HepG2 (cell line): ENCODE data around the gene TTLL10. TPM values are rescaled to one million over a fixed set of nuclear protein-coding genes. Genes with fewer than 3 reads are reported as not detected.
A peak's percentile ranks its signal among the peaks of the same experiment; 100 is the strongest.

ENCODE experiments used
- ATAC-seq: fragments of 200-7000 bp; cut with Tn5 transposase; 3 replicates; pipeline ENCODE4 v1.9.1; 2020; ENCODE audit warnings: mild to moderate bottlenecking, moderate library complexity
- BruUV-seq: library from RNA; stranded (reverse); fragments of 400-500 nt; replicated peaks from 2 replicates; lab custom pipeline; 2021; lab: Mats Ljungman, UMichigan
- CTCF ChIA-PET: fragments of 300-600 bp; formaldehyde crosslinking; extraction: SDS; loops from one replicate; lab custom pipeline; 2021; ENCODE audit warnings: low total read pairs, inconsistent platforms, low intra/inter-chr PET ratio; lab: Yijun Ruan, JAX
- POLR2A ChIA-PET: fragments of 350-600 bp; sonication (Branson Sonifier 250); formaldehyde crosslinking; loops from one replicate; lab custom pipeline; 2020; ENCODE audit warnings: antibody characterized with exemption, inconsistent platforms; lab: Yijun Ruan, JAX
- DNase-seq: peaks from one replicate; pipeline ENCODE4 v3.0.0-alpha.2; 2015; ENCODE audit warnings: low spot score
- FAIRE-seq: peaks from 3 replicates; lab custom pipeline; 2011; peaks lifted over from hg19 to GRCh38; lab: Jason Lieb, UNC
- H2AFZ ChIP-seq: one replicate; pipeline ENCODE4 v1.6.1; 2011; ENCODE audit warnings: low read length, inconsistent platforms
- H3K27ac ChIP-seq: fragments of 300-600 bp; 3 replicates; pipeline ENCODE4 v1.8.0; 2011; ENCODE audit warnings: mixed run types, mild to moderate bottlenecking, mixed read lengths, low read length, inconsistent platforms; ENCODE audit not compliant: insufficient read depth; ENCODE audit errors: extremely low read length
- H3K27me3 ChIP-seq, 2 experiments: fragments of 200-600 bp in 1 of 2; 2 replicates in 1 of 2; 3 replicates in 1 of 2; pipeline versions ENCODE4 v1.6.0 to v1.8.0; 2011; ENCODE audit warnings: low read length in 2 of 2, mild to moderate bottlenecking in 2 of 2, moderate library complexity in 2 of 2, inconsistent platforms in 1 of 2; ENCODE audit not compliant: insufficient read depth in 2 of 2, control insufficient read depth in 1 of 2
- H3K36me3 ChIP-seq, 2 experiments: fragments of 200-600 bp in 1 of 2; replicated peaks in 1 of 2; 2 replicates in 1 of 2; 3 replicates in 1 of 2; pipeline versions ENCODE4 v1.5.1 to v1.8.0; 2011; ENCODE audit warnings: low read length in 2 of 2, inconsistent platforms in 1 of 2; ENCODE audit not compliant: insufficient read depth in 2 of 2, control insufficient read depth in 1 of 2
- H3K4me1 ChIP-seq: 2 replicates; pipeline ENCODE4 v1.5.1; 2012; ENCODE audit warnings: low read length, inconsistent platforms; ENCODE audit not compliant: insufficient read depth
- H3K4me2 ChIP-seq: 2 replicates; pipeline ENCODE4 v1.6.0; 2011; ENCODE audit warnings: low read depth, low read length, inconsistent platforms
- H3K4me3 ChIP-seq, 3 experiments: fragments of 200-600 bp in 1 of 3; sonication (generic), shearing (Covaris generic) in 1 of 3; replicated peaks in 1 of 3; 2 replicates each; pipeline ENCODE4 v1.5.1; 2011 to 2016; ENCODE audit warnings: low read length in 3 of 3, inconsistent platforms in 2 of 3, low read depth in 2 of 3, mild to moderate bottlenecking in 2 of 3, control low read depth in 1 of 3, mixed read lengths in 1 of 3; ENCODE audit not compliant: insufficient read depth in 1 of 3
- H3K79me2 ChIP-seq: one replicate; pipeline ENCODE4 v1.6.1; 2011; ENCODE audit warnings: low read length, inconsistent platforms; ENCODE audit not compliant: insufficient read depth
- H3K9ac ChIP-seq: 2 replicates; pipeline ENCODE4 v1.6.0; 2011; ENCODE audit warnings: mild to moderate bottlenecking, low read depth, low read length, inconsistent platforms; ENCODE audit not compliant: insufficient read depth
- H3K9me3 ChIP-seq: 2 replicates; pipeline ENCODE4 v1.5.1; 2012; ENCODE audit warnings: mild to moderate bottlenecking, low read length
- H4K20me1 ChIP-seq: 2 replicates; pipeline ENCODE4 v1.6.0; 2011; ENCODE audit warnings: inconsistent platforms, mild to moderate bottlenecking, low read length, moderate library complexity; ENCODE audit not compliant: insufficient read depth
- AGO2 ChIP-seq: fragments of 200-400 bp; formaldehyde crosslinking; optimal IDR thresholded peaks from 2 replicates; pipeline ENCODE3; 2017; ENCODE audit warnings: mild to moderate bottlenecking, low read depth, low read length, moderate library complexity
- HMG20B ChIP-seq: conservative IDR thresholded peaks from 2 replicates; pipeline ENCODE4 v1.6.1; 2016; ENCODE audit warnings: missing genetic modification reagents, missing compliant biosample characterization
- HNRNPL ChIP-seq: fragments of 200-400 bp; formaldehyde crosslinking; IDR thresholded peaks from 2 replicates; pipeline ENCODE4 v1.6.1; 2017; ENCODE audit warnings: mild to moderate bottlenecking, low read depth, low read length
- NAIF1 ChIP-seq: sonication (generic); formaldehyde crosslinking; IDR thresholded peaks from 2 replicates; pipeline ENCODE4 v1.5.0; 2020; ENCODE audit warnings: mild to moderate bottlenecking, missing genetic modification reagents, borderline replicate concordance
- ZBTB33 ChIP-seq: sonication (generic); formaldehyde crosslinking; IDR thresholded peaks from 2 replicates; pipeline ENCODE4 v1.4.0; 2020; ENCODE audit warnings: missing genetic modification reagents
- WGBS: methylation state at CpG from one replicate; pipeline ENCODE4 v1.1.6; 2017; ENCODE audit warnings: low lambda C conversion rate; 5-methylcytosine and 5-hydroxymethylcytosine counted together
- in situ Hi-C: cut with HindIII; loops from 2 replicates; pipeline ENCODE4 v1.10.0; 2017; ENCODE audit warnings: low pct_unique_long_range_greater_than_20kb; ENCODE audit not compliant: extremely low pct_ligation_motif_present
- intact Hi-C: fragments of 100-400 bp; cut with micrococcal nuclease; formaldehyde crosslinking; loops from one replicate; pipeline ENCODE4 v1.10.0; 2022; ENCODE audit not compliant: unreplicated experiment
- polyA plus RNA-seq, 8 experiments: library from polyadenylated mRNA; depleted of rRNA in 3 of 8; stranded (reverse) in 7 of 8; unstranded in 1 of 8; fragments of >200 nt; fragmentation: Illumina TruSeq in 4 of 8; extraction: Trizol in 4 of 8; gene quantifications; 2 replicates each; pipeline versions ENCODE4 v1.2.1 to v1.2.3, GENCODE V29; 2011 to 2016; ENCODE audit warnings: low read depth in 4 of 8, missing spikeins in 1 of 8, mixed read lengths in 1 of 8; ENCODE audit not compliant: insufficient read depth in 1 of 8
- total RNA-seq, 5 experiments: library from RNA; depleted of rRNA; stranded (reverse); fragments of >200 nt; fragmentation: Illumina TruSeq; extraction: Trizol; gene quantifications; 2 replicates each; pipeline ENCODE4 v1.2.3, GENCODE V29; 2016; ENCODE audit warnings: low read depth in 1 of 5
- TF ChIP-seq, protein P1 (sequence below): sonication (generic); formaldehyde crosslinking; IDR thresholded peaks from 2 replicates; pipeline ENCODE4 v1.8.0; 2023; ENCODE audit warnings: mild to moderate bottlenecking, missing genetic modification reagents

The TTLL10 gene
- total and polyA plus RNA-seq, 2 of the 13 experiments (the other 11 are each of a cell fraction or from before 2014, with no cell fraction given), result not detected

GRCh38 chr1:1229770-1230169 lies 56.1 kb downstream of the TTLL10 start:
- peaks cover 40% of the 10 kb centered on the region for H3K4me1 ChIP-seq
- peak overlapping the region; percentile 85; the same call in 1 of the 2 replicates for H3K4me2 ChIP-seq
- ChIA-PET POLR2A (interaction anchor here (1.1 to 2.7 kb wide), 2 partner anchors 99 to 105 kb away, joined by 3 to 25 read pairs; no protein-coding TSS in a partner anchor), CTCF (interaction anchor here (2.1 kb wide), 1 partner anchor 106 kb away, joined by 5 read pairs; no protein-coding TSS in a partner anchor)
- H3K9me3 ChIP-seq, result no peaks in the 10 kb centered on the region
- H3K9ac ChIP-seq, result no peak overlapping the region
- 92% methylated on average over 18 of the region's 19 CpGs for WGBS
- FAIRE-seq (no peak), ATAC-seq (no peak), DNase-seq (no peak)
- TF ChIP-seq HMG20B (CRISPR knock-in tag) (no peak), NAIF1 (no peak), HNRNPL (0 out of 2 replicates have a peak, but pooled peaks have one; percentile 41), ZBTB33 (0 out of 2 replicates have a peak, but pooled peaks have one; percentile 30), AGO2 (peak; percentile 66)
- TF ChIP-seq, protein P1, sequence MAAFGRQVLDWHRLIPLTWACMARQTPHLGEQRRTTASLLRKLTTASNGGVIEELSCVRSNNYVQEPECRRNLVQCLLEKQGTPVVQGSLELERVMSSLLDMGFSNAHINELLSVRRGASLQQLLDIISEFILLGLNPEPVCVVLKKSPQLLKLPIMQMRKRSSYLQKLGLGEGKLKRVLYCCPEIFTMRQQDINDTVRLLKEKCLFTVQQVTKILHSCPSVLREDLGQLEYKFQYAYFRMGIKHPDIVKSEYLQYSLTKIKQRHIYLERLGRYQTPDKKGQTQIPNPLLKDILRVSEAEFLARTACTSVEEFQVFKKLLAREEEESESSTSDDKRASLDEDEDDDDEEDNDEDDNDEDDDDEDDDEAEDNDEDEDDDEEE (CRISPR knock-in tag), result no peak
- peaks cover 16 to 37% of the 10 kb centered on the region in 2 experiments for H3K36me3 ChIP-seq
- in situ Hi-C loops, result no loop called here
- intact Hi-C loops, result loop anchor here (5.0 to 10.0 kb wide), 3 partner anchors 55 to 225 kb away; partner anchors contain the start of genes HES4 and TTLL10
- H4K20me1 ChIP-seq, result 0 out of 2 replicates have a peak, but pooled peaks cover 7% of the 10 kb centered on the region
- H3K4me3 ChIP-seq, result peak overlapping the region in 1 of 3 experiments; percentile 93; a peak in 2 of 6 replicates
- H2AFZ ChIP-seq, result no peak overlapping the region
- H3K79me2 ChIP-seq, result peaks cover 53% of the 10 kb centered on the region
- no peaks in the 10 kb centered on the region; a peak in 1 of 5 replicates for H3K27me3 ChIP-seq
- H3K27ac ChIP-seq, result no peak overlapping the region
- no TSS peak for BruUV-seq
